SK-N-SH treated with all-trans-retinoic acid at 6 μM for 48 hours (cell line): ENCODE measurements around the gene ARL13B.

Source experiments
- ARNTL ChIP-seq: fragments of 450-650 bp; formaldehyde crosslinking; IDR thresholded peaks from 2 replicates; pipeline ENCODE4 v1.5.0; 2020; ENCODE audit warnings: low read depth, mild to moderate bottlenecking, moderate library complexity, borderline replicate concordance
- ESRRG ChIP-seq: fragments of 250-450 bp; sonication (Bioruptor Pico); IDR thresholded peaks from 2 replicates; pipeline ENCODE4 v1.6.1; 2021; ENCODE audit warnings: mild to moderate bottlenecking
- ISL1 ChIP-seq: fragments of 250-450 bp; sonication (Bioruptor Pico); IDR thresholded peaks from 2 replicates; pipeline ENCODE4 v2.1.2; 2022; ENCODE audit warnings: mild to moderate bottlenecking, moderate library complexity
- POU6F1 ChIP-seq: fragments of 250-450 bp; sonication (Bioruptor Pico); IDR thresholded peaks from 2 replicates; pipeline ENCODE4 v1.8.0; 2021; ENCODE audit warnings: low read depth, mild to moderate bottlenecking, moderate library complexity, borderline replicate concordance
- RARB ChIP-seq: fragments of 250-450 bp; sonication (Bioruptor Pico); IDR thresholded peaks from 2 replicates; pipeline ENCODE4 v1.8.0; 2021; ENCODE audit warnings: mild to moderate bottlenecking, moderate library complexity
- TOX ChIP-seq: fragments of 250-450 bp; sonication (Bioruptor Pico); IDR thresholded peaks from 2 replicates; pipeline ENCODE4 v1.8.0; 2021; ENCODE audit warnings: mild to moderate bottlenecking, moderate library complexity, borderline replicate concordance
- ZNF565 ChIP-seq: fragments of 450-650 bp; formaldehyde crosslinking; conservative IDR thresholded peaks from 2 replicates; pipeline ENCODE4 v1.5.0; 2020; ENCODE audit warnings: low read depth, mild to moderate bottlenecking, moderate library complexity

DNA sequence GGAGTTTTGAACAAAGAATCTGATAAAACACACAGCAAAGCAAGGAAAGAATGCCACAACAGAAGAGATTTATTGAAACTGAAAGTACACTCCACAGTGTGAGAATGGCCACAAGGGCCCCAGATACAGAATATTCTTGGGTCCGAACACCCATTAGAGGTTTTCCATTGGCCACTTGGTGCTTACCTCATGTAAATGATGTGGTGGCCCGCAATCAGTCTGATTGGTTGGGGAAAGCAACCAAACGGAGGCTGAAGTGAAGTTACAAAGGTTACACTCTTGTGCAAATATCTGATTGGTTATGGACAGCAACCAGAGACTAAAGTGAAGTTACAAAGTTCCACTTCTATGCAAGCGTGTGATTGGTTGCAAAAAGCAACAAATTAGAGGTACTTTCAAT, 103.3 kb downstream of the ARL13B start:
- TF ChIP-seq ESRRG (CRISPR knock-in tag) = no peak
- TF ChIP-seq ZNF565 = no peak
- TF ChIP-seq ARNTL = no peak
- TF ChIP-seq POU6F1 (CRISPR knock-in tag) = no peak
- no peak for TF ChIP-seq RARB (CRISPR knock-in tag)
- no peak for TF ChIP-seq TOX (CRISPR knock-in tag)
- no peak for TF ChIP-seq ISL1 (CRISPR knock-in tag)
